Panc1 (cell line): Measurements from ENCODE around the gene PDCD1.

Experiments used
- POLR2AphosphoS5 ChIP-seq: IDR thresholded peaks from 2 replicates; pipeline ENCODE4 v1.6.1; 2012; ENCODE audit warnings: mild to moderate bottlenecking, low read depth, low read length, moderate library complexity
- SIN3A ChIP-seq: IDR thresholded peaks from 2 replicates; pipeline ENCODE4 v1.6.1; 2012; ENCODE audit warnings: low read depth, mild to moderate bottlenecking, low read length, moderate library complexity, borderline replicate concordance; ENCODE audit not compliant: insufficient read depth
- TCF7L2 ChIP-seq: IDR thresholded peaks from 2 replicates; pipeline ENCODE4 v1.6.1; 2011; ENCODE audit warnings: mild to moderate bottlenecking, low read depth, low read length, inconsistent platforms
- TF ChIP-seq, protein P1 (sequence below): fragments of 450-650 bp; IDR thresholded peaks from 2 replicates; pipeline ENCODE4 v1.5.1; 2017; ENCODE audit warnings: mild to moderate bottlenecking
- TF ChIP-seq, protein P2 (sequence below), 2 experiments: IDR thresholded peaks; 2 replicates each; pipeline ENCODE4 v1.6.1; 2011 to 2012; ENCODE audit warnings: low read depth in 2 of 2, control low read depth in 1 of 2, low read length in 1 of 2, mild to moderate bottlenecking in 1 of 2, moderate library complexity in 1 of 2; ENCODE audit not compliant: insufficient read depth in 1 of 2

DNA sequence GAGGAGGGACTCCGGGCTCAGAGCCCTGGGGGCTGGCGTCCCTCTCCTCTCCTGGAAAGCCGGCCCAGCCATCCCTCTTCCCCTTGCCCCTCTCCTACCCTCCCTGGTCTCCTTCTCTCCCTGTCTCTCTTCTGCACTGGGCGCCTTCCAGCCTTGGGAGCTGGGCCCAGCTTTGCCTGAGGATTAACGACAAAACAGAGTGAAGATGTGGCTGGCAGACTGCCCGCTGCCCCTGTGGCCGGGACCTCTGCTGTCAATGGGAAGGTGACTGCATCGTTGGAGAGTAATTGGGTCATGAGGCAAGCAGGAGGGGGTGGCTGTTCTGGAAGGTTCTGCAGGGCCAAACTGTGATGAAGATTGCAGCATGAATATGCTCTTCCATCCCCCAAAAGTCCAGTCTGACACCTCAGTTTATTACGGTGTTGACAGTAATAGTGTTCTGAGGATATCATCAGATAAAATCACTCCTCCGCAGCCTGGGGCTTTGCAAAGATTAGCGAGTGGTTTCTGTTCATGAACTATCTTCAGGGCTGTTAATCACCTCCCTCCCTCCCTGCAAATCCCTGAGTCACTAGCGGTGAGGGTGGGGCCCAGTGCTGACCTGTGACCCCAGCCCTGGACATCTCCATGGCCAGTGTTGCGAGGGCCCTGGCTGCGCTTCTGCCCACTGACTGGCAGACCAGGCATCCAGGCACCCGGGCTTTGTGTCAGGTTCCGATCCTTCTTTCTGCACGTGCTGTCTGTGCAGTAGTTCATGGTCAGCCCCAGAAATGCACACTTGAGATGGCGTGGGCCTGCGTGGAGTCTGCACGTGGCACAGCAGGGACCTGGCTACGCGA is 33.8 kb upstream of the PDCD1 start:
- TF ChIP-seq POLR2AphosphoS5 (no peak), SIN3A (no peak), TCF7L2 (no peak)
- TF ChIP-seq, protein P1, sequence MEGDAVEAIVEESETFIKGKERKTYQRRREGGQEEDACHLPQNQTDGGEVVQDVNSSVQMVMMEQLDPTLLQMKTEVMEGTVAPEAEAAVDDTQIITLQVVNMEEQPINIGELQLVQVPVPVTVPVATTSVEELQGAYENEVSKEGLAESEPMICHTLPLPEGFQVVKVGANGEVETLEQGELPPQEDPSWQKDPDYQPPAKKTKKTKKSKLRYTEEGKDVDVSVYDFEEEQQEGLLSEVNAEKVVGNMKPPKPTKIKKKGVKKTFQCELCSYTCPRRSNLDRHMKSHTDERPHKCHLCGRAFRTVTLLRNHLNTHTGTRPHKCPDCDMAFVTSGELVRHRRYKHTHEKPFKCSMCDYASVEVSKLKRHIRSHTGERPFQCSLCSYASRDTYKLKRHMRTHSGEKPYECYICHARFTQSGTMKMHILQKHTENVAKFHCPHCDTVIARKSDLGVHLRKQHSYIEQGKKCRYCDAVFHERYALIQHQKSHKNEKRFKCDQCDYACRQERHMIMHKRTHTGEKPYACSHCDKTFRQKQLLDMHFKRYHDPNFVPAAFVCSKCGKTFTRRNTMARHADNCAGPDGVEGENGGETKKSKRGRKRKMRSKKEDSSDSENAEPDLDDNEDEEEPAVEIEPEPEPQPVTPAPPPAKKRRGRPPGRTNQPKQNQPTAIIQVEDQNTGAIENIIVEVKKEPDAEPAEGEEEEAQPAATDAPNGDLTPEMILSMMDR = no peak
- TF ChIP-seq, protein P2, sequence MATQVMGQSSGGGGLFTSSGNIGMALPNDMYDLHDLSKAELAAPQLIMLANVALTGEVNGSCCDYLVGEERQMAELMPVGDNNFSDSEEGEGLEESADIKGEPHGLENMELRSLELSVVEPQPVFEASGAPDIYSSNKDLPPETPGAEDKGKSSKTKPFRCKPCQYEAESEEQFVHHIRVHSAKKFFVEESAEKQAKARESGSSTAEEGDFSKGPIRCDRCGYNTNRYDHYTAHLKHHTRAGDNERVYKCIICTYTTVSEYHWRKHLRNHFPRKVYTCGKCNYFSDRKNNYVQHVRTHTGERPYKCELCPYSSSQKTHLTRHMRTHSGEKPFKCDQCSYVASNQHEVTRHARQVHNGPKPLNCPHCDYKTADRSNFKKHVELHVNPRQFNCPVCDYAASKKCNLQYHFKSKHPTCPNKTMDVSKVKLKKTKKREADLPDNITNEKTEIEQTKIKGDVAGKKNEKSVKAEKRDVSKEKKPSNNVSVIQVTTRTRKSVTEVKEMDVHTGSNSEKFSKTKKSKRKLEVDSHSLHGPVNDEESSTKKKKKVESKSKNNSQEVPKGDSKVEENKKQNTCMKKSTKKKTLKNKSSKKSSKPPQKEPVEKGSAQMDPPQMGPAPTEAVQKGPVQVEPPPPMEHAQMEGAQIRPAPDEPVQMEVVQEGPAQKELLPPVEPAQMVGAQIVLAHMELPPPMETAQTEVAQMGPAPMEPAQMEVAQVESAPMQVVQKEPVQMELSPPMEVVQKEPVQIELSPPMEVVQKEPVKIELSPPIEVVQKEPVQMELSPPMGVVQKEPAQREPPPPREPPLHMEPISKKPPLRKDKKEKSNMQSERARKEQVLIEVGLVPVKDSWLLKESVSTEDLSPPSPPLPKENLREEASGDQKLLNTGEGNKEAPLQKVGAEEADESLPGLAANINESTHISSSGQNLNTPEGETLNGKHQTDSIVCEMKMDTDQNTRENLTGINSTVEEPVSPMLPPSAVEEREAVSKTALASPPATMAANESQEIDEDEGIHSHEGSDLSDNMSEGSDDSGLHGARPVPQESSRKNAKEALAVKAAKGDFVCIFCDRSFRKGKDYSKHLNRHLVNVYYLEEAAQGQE (IDR thresholded peaks at IDR 0.05; ENCODE audit: insufficient read depth in 1 of 2, low read depth in 2 of 2, low read length in 1 of 2) = no peak
